ENCODE data around the gene ARSA. TPM values are rescaled to one million over a fixed set of nuclear protein-coding genes. Genes with fewer than 3 reads are reported as not detected.
"Not testable (repeated sequence)": the region's sequence is repeated elsewhere in the genome, so short reads cannot be mapped to it uniquely, and the experiment has no call there.

The ARSA gene
- total RNA-seq, 2 experiments from 2014 or later, result 19.5 to 20.0 TPM

DNA sequence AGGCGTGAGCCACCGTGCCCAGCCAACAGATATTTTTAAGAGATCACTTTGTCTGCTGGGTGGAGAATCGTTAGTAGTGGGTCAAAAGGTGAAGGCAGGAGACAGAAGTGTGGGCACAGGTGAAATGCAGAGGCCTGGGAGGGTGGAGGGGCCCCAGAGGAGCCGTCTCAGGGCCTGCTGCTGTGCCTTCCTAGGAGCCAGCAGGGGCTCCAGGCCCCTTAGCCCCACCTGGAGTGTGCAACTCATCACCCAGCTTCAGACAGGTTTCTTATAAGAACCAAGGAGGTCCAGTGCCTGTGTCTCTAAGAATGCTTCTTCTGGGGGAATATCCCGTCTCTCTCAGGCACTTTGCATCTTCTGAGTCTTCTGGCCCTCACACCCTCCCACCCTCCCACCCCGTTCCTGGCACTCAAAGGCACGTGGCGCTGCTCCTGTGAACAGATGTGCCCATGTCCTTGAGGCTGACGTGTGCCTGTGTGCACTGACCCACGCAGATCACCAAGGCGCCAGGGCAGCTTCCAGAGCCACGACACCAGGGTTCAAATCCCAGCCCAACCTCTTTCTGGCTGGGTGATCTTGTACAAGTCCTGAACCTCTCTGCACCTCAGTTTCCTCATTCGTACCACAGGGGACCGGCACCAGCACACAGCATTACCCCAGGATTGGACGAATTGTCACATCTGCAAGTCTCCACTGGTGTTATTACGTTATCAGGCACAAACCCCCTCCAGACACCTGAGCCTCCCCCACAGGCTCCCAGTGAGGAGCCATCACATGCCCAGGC lies 3.4 kb downstream of the ARSA start:
- POLR2A ChIA-PET, result no interaction called here
- CTCF ChIA-PET, result no interaction called here

DNA sequence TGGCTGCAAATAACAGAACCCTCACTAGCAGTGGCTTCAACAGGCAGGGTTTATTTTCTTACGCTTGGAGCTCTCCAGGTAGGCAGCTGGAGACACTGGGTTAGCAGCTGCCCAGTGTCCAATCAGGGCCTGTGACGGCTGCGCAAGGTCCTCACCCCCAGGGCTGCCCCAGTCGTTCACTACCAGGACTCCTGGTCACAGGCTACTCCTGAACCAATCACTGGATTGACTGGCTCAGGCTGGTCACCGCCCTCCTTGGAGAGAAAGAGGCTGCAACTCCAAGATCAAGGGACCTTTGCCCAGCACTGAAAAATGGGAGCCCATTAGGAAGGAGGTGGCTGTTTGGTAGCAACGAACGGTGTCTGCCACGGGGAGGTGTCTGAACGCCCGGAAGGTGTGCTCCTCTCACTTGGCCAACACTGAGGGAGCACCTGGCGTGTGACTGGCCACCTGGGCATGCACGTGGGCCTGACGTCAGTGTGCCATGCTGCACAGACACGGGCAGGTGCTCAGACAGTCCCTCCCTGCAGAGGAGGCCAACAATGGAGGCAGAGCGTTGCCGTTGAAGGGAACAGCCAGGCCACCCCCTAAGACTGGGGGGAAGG lies 5.1 kb downstream of the ARSA start:
- POLR2A ChIA-PET, result interaction anchor here (3.0 kb wide), 1 partner anchor 97 kb away, joined by 35 read pairs; the partner anchor contains the start of gene SCO2
- CTCF ChIA-PET, result interaction anchor here (1.2 to 3.0 kb wide), 2 partner anchors 84 to 97 kb away, joined by 3 to 21 read pairs; partner anchors contain the start of gene SCO2

DNA sequence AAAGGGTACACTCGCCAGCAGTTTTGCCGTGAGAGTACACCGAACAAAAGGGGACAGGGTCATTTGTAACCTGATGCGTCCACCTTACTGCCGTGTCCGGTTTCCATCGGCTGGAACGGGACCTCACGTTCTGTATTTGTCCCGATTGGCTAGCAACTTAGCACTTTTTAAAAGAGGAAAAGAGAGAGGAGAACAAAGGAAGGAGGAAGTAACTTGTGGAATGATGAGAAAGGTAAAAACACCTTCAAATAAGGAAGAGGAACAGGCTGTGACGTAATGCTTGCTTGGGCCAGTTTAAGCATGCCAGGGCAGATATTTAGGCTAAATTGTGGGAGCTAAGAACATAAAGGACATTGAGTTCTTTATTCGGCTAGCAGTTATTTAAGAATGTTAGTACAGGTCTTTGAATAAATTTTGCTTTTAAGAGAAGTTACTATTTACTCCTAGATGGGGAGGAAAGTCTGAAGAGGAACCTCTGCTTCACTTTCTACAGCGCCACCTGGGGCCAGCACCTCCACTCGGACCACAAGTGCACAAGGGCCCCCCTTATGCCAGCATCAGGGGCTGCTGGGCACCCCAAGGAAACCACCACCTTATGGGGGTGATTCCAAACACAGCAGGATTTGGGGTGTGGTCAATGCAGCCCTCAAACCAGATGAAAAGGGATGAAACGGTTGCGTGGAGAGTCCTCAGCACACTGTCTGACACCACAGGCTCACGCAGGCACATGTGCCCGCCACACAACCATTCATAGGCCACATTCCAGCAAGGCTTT lies 5.8 kb downstream of the ARSA start:
- POLR2A ChIA-PET, result interaction anchor here (0.6 to 3.0 kb wide), 6 partner anchors 74 to 431 kb away, joined by 3 to 35 read pairs (median 9); partner anchors contain the start of genes LMF2, NCAPH2 and SCO2
- CTCF ChIA-PET, result interaction anchor here (1.2 to 3.0 kb wide), 8 partner anchors 59 to 97 kb away, joined by 3 to 47 read pairs (median 16); partner anchors contain the start of genes KLHDC7B, SCO2, SYCE3 and TYMP

DNA sequence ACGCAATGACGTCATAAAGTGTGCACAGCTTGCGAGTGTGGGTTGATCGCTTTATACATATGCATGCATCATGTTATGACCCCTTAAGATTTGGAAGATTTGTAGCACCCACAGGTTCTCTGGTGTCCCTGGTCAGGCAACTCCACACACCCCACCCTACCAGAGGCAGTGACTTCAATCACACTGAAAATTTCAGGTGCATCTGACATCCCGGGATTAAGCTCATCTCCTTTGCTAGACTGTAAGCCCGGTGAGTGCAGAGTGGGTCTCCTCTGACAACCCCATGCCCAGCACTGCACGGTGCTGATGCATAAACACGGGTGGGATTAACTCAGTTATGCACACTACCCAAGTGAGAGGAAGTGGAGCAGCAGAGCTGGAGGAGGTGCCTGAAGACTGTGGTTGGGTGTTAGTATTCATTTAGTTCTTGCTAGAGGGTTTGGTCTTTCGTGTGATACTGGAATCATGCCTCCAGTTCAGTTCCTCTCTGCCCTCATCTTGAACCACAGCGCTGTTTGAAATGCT lies 6.5 kb downstream of the ARSA start:
- ChIA-PET POLR2A (interaction anchor here (0.6 to 3.0 kb wide), 9 partner anchors 38 to 430 kb away, joined by 3 to 35 read pairs (median 5); partner anchors contain the start of genes CHKB, LMF2, NCAPH2 and SCO2), CTCF (interaction anchor here (0.8 to 3.0 kb wide), 17 partner anchors 39 to 279 kb away, joined by 3 to 47 read pairs (median 5); partner anchors contain the start of genes CHKB, KLHDC7B, LMF2 and NCAPH2)

DNA sequence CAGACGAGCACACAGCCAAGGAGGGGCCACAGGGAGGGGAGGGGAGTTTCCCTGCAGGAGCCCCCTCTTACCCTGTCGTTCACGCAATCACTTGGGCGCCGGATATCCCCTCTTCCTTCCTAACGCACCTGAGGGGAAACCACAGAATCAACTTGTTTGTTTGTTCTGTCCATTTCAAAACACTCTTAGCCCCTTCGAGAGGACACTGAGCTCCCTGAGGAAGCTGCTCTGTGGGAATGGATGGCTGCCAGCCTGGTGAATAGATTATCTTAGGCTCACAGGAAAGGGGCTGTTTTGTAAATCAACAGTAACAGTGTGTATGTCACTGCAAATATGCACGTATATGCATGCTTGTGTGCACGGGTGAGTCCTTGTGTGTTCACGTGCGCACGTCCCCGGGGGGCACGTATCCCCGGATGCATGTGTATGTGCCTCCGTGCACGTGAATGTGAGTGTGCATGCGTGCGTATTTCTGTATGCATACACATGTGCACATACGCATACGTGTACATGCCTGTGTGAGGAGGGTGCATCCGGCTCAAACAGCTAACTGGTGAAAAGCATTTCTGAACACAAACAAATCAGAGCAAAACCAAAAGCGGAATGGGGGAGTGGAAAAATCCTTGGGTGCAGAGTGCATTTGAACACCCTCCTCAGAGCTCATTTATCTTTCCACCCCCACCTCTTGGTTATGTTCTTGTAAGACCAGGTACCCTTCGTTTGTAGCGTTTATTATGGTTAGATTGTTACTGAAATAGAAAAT lies 7.2 kb downstream of the ARSA start:
- ChIA-PET POLR2A (interaction anchor here (0.7 to 3.0 kb wide), 10 partner anchors 38 to 430 kb away, joined by 3 to 35 read pairs (median 4); partner anchors contain the start of genes CHKB, LMF2, NCAPH2 and SCO2), CTCF (interaction anchor here (0.7 to 3.0 kb wide), 26 partner anchors 19 to 358 kb away, joined by 3 to 47 read pairs (median 4); partner anchors contain the start of genes CHKB, CPT1B, KLHDC7B and LMF2)

DNA sequence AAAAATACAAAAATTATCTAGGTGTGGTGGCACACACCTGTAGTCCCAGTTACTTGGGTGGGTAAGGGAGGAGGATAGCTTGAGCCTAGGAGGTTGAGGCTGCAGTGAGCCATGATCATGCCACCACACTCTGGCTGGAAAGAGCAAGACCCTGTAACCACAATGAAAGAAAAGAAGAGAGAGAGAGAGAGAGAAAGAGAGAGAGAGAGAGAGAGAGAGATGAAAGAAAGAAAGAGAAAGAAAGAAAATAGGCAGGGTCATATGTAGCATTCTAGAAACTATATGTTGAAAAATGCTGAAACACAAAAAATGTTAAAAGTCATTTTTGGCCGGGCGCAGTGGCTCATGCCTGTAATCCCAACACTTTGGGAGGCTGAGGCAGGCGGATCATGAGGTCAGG lies 13.7 kb downstream of the ARSA start:
- POLR2A ChIA-PET, result not testable (repeated sequence)
- CTCF ChIA-PET, result interaction anchor here (0.6 kb wide), 1 partner anchor 140 kb away, joined by 4 read pairs; no protein-coding TSS in a partner anchor

DNA sequence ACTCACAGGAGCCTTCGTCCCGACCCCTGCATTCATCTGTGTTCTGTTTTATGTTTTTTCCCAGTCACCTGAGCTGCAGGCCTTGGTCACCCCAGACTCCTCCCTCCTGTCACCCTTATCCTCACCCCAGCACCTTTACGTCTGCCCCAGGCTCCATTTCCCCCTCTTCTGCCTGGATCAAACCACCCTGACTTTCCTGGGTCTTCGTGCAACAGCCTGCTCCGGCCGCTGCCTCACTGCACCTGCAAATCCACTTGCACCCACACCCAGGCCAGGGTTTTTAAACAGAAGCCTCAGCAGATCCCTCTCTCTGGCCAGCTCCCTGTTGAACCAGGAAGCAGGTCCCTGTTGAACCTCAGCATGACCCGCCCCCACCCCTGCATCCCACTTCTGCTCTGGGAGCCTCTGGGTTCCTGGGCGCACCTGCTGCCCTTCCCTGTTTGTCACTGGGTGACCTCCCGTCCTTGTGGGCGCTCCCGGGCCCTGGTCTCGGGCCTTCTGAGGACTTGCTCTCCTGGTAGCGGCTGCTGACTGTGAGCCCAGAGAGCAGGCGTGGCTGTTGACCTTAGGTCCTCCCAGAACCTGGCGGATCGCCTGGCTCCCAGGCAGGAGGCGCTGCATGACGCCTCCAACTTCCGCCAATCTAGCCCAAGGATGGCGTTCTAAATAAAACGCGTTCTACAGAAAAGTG lies 14.5 kb downstream of the ARSA start:
- ChIA-PET CTCF (no interaction called here), POLR2A (no interaction called here)

DNA sequence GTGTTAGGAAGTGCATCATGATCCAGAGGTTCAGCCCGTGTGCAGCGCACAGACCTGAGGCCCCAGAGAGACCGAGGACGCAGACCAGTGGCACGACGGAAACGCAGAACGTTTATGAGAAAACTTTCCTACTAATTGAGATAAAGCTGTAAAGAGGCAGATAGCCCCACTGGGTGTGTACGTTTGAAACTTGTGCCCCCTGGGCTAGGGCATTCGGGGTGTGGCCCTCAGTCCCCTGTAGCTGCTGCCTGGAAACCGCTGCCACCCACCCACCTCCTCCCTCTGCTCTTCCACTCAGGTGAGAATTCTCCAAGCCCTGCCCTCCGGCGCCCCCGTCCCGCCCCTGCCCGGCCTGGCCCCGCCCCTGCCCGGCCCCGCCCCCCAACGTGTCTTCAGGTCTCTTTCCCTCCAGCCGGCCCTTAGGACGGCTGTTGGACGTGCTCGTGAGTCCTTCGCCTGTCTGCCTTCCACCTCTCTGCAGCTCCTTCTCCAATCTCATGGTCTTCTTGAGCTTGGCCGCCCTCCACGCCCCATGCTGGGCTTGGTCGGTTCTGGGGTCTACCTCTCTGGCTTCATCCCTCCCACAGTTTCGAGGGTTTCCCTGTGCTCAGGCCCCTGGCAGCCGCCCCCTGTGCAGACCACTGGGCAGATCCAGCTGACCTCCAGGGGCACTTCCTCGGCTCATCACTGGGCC lies 15.3 kb downstream of the ARSA start:
- ChIA-PET CTCF (no interaction called here), POLR2A (interaction anchor here (0.6 kb wide), 1 partner anchor 19 kb away, joined by 8 read pairs; no protein-coding TSS in a partner anchor)

DNA sequence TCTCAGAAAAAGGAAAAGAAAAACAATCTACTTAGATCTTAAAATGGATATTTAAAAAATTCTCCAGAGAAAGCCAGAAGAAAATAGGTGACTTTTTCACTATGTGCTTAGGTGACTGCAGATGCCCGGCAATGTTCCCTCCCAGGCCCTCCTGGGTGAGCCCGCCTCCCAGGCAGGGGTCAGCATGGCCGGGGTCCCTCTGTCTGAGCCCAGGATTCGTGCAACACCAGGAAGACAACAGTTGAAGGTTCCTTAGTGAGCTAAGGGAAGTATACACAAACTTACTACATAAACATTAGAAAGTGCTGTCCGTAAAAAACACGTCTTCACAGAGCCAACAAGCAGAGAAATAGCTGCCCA lies 15.8 kb downstream of the ARSA start:
- CTCF ChIA-PET, result no interaction called here
- POLR2A ChIA-PET, result interaction anchor here (0.6 kb wide), 1 partner anchor 19 kb away, joined by 8 read pairs; no protein-coding TSS in a partner anchor

DNA sequence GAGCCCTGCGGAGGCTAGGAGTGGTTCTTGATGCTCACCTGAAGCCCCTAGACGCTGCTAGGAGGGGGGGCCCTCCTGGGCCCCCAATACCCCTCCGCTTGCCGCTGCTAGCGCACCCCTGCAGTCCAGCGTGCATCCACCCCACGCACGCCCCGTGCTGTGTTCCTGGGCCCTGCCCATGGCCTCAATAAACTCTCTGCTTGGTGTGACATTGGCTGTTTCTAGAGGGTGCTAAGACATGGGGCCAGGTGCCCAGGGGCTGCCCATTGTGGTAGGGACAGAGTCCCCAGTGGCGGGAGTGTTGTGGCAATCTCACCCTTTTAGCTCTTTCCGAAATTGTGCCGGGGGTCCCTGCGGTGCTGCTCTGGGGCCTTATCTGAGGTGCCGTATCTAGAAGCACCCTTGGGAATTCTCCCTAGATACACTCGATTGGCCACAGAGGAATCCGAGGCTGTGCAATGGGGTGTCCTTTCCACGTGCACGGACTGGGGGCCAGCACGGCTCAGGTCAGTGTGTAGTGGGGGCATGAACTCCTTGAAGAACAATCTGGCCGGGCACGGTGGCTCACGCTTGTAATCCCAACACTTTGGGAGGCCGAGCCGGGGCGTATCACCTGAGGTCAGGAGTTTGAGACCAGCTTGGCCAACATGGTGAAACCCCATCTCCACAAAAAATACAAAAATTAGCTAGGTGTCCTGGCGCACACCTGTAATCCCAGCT lies 16.5 kb downstream of the ARSA start:
- POLR2A ChIA-PET, result no interaction called here
- CTCF ChIA-PET, result no interaction called here

DNA sequence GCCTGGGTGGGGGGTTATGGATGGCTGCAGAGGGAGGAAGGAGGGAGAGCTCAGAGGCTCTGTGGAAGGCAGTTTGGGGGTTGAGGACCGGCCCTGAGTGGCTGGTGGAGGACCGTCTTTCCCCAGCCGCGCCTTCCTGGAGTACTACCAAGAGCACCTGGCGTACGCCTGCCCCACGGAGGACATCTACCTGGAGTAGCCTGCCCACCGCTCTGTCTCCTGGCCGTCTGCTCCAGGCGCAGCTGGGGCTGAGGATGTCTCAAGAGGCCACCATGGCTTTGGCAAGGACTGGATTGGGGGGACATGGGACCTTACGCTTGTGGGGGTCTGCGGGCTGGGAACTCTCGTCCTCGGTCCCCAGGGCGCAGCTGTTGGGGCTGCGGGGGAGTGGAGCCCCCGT lies 17.4 kb downstream of the ARSA start:
- CTCF ChIA-PET, result no interaction called here

DNA sequence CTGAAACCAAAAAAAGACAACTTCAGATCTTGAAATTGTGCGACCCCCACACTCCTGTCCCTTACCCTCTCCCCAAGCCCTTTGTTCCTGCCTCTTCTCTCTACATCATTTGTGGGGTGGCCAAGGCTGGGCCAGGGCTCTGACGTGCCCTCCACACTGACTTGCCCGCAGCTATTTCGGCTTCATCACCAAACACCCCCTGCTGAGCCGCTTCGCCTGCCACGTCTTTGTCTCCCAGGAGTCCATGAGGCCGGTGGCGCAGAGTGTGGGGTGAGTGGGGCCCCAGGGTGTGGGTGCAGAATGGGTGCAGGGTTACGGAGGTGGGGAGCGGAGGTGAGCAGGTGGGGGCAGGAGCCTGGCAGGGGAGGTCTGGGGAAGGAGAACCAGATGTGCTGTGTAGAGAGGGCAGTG lies 17.9 kb downstream of the ARSA start:
- CTCF ChIA-PET, result no interaction called here

More for the DNA sequence above, 17.4 kb downstream of the ARSA start:
- POLR2A ChIA-PET, result interaction anchor here (0.6 kb wide), 1 partner anchor 264 kb away, joined by 7 read pairs; no protein-coding TSS in a partner anchor

DNA sequence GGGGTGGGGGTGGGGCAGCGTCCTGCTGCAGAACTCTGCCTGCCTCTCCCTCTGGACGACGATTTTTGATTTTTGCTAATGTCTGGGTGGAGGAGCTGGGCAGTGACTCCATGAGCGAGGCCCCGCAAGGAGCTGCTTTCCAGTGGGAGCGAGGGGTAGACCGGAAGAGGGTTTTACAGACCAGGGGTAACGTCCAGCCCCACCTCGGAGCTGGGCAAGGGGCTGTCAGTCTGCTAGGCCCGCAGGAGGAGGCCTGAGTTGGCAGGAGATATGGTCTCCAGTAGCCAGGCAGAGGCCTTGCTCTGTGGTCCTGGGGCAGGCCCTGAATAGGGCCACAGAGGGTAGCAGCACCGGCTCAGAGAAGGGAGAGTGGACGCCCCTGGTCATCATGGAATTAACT lies 18.4 kb downstream of the ARSA start:
- CTCF ChIA-PET, result no interaction called here
- POLR2A ChIA-PET, result no interaction called here

More for the DNA sequence above, 17.9 kb downstream of the ARSA start:
- POLR2A ChIA-PET, result no interaction called here

DNA sequence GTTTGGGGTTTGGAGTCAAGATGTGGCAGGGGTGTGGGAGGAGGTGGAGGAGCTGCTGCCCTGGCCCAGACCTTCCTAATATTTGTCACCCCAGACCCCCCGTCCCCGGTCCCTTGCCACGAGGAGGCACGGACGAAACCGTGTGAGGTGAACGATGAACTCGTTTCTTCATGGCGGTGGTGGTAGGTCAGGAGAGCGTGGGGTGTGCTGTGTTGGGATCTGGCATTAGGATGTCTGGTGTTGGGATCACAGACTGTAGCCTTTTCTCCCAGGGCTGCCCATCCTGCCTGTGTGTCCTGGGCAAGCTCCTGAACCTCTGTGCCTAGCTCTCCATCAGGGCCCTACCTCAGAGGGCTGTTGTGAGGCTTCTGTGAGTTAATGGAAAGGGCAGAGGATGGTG lies 19.0 kb downstream of the ARSA start:
- ChIA-PET POLR2A (no interaction called here), CTCF (no interaction called here)

DNA sequence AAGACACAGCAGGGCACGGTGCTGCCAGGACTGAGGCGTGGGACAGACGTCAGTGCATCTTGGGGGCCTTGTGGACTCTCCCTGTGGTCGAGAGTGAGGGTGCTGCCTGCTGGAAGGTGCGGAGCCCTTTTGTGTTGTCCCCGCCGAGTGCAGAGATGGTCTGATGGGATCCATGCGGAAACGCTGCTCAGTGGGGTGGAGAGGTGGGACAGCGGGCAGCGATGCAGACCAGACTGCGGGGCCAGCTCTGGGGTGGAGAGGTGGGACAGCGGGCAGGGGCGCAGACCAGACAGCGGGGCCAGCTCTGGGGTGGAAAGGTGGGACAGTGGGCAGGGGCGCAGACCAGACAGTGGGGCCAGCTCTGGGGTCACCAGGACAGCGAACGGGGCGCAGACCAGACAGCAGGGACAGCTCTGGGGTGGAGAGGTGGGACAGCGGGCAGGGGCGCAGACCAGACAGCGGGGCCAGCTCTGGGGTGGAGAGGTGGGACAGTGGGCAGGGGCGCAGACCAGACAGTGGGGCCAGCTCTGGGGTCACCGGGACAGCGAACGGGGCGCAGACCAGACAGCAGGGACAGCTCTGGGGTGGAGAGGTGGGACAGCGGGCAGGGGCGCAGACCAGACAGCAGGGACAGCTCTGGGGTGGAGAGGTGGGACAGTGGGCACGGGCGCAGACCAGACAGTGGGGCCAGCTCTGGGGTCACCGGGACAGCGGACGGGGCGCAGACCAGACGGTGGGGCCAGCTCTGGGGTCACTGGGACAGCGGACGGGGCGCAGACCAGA lies 19.7 kb downstream of the ARSA start:
- POLR2A ChIA-PET, CTCF ChIA-PET: not testable (repeated sequence)

DNA sequence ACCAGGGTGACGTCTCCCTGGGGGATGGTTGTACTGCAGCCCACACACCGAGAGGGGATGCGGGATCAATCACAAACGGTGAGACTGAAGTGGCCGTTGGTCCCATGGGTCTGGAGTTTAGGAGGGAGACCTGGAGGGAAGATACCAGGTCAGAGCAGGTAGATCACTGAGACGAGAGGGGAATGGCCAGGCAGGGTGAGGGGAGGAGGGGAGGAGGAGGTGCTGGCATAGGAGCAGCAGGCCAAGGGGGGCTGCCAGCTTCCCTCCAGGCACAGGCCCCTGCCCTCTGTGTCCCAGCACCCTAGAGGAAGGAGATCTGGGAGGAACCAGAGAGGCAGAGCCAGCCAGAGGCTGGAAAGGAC lies 20.3 kb downstream of the ARSA start:
- ChIA-PET CTCF (no interaction called here), POLR2A (no interaction called here)
